Activated effector memory CD4-positive, alpha-beta T cell treated with Interleukin-2 at 50 U/mL for 16 hours (primary cell): ENCODE data around the gene MOCS1.

Experiments
- DNase-seq: peaks from one replicate; pipeline ENCODE4 v3.0.0-alpha.2; 2020

The MOCS1 gene

GRCh38 chr6:39865011-39865888, 69.0 kb downstream of the MOCS1 start:
- no peak for DNase-seq

GRCh38 chr6:39861663-39862062, 72.6 kb downstream of the MOCS1 start:
- no peak for DNase-seq

GRCh38 chr6:39859025-39859424, 75.2 kb downstream of the MOCS1 start:
- no peak for DNase-seq

GRCh38 chr6:39855356-39855995, 78.8 kb downstream of the MOCS1 start:
- DNase-seq = no peak
